Iris pigment epithelial cell (primary cell): Measurements from ENCODE around the gene CFL1.
"Not testable (repeated sequence)": the region's sequence is repeated elsewhere in the genome, so short reads cannot be mapped to it uniquely, and the experiment has no call there.

ENCODE experiments used
- DNase-seq: peaks from one replicate; pipeline ENCODE4 v3.0.0-alpha.2; 2011; ENCODE audit warnings: low read depth

CFL1 gene

DNA sequence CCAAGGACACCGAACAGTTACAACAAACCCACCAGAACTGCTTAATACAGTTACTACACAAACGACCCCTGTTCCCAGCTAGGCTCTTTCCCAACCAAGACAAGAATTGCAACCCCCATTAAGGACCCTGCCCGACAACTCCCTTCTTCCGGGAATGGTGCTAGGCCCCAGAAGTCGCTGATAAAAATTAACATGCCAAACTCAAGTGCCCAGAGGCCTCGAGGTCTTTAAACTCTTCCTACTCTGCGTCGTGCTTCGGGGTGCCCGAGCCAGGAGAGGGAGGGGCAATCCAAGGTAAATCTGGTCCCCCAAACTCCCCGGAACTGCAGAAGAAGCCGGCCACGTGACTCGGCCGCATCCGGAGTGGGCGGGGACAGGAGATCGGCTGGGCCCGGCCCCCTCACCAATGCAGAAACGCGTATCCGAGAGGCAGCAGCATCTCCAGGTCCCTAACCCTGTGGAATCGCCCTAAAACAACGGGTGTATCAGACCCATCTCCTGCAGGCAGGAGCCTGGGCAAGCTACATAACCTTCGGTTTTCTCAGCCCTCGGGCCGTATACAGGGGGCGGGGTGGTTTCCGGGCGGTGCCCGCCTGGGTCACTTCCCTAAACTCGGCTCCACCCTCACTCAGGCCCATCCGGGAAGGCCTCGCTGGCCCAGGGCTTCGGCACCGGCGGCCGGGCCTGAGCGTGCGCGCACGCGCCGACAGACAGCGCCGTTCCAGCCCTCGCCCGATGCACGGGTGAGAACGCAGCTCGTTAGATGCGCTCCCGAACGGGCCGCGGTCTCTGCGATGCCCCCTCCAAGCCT, 1.1 kb downstream of the CFL1 start:
- peak; percentile 66 for DNase-seq

DNA sequence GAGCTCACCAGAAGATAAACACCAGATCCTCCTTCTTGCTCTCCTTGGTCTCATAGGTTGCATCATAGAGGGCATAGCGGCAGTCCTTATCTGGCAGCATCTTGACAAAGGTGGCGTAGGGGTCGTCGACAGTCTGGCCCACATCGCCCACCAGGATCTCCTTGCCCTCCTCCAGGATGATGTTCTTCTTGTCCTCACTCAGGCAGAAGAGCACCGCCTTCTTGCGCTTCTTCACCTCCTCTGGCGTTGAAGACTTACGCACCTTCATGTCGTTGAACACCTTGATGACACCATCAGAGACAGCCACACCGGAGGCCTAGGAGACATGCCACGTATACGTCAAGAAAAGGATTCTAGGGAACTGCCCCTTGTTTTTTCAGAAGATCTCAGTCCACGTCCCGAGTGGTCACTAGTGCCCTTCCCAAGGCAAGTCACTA, 2.0 kb downstream of the CFL1 start:
- DNase-seq, result no peak

DNA sequence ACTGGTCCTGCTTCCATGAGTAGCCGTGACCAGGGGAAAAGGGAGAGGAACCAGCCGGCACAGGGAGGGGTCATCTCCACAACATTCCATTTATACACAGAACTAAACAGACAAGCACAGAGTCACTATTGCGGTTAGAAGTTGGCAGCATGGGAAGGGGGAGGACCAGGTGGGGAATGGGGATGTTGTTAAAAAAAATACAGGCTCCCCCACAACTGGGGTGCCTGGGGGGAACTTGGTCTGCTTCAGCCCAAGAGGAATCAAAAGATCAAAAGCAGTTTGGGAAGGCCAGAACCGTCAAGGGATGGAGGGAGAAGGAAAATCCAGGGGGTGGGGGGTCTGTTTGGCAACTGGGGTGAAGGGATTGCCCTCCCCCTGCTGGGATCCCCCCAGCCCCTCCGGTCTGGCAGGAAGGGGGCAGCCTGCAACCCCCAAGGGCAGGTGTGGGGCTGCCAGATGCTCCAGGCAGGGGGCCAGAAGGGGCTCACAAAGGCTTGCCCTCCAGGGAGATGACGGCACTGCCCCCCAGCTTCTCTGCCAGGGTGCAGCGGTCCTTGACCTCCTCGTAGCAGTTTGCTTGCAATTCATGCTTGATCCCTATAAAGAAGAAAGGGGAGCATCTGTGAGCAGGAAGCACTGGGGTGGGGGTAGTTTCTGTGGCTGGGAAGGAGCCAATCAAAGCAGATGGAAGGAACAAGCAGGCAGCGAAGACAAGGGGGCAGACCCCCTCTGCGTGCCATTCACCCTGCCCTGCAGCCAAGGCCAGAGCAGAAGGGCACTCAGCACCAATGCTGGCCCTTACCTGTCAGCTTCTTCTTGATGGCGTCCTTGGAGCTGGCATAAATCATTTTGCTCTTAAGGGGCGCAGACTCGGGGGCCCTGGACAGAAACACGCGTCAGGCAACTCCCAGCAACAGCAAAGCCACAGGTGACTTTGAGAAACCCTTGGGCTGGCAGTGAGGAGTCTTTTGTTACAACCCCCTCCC, 2.8 kb downstream of the CFL1 start:
- no peak for DNase-seq

DNA sequence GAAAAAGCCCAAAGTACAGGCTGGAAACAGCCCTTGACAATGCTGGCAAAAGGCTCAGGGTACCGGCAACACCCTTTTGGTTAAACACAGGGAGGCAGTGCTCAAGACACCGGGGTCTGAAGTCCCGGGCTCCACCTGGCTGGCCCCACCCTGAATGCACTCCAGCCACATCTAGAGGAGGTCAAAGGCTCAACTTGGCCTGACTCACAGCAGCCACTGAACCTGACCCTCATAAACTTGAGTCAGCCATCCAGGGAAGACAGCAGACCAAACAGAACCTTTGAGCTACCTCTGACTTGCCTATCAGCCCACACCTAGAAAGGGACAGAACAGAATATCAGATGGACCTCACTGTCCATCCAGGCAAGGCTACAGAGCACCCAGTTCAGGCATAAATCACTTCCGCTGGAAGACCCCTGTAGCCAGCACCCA, 3.8 kb downstream of the CFL1 start:
- DNase-seq, result no peak

DNA sequence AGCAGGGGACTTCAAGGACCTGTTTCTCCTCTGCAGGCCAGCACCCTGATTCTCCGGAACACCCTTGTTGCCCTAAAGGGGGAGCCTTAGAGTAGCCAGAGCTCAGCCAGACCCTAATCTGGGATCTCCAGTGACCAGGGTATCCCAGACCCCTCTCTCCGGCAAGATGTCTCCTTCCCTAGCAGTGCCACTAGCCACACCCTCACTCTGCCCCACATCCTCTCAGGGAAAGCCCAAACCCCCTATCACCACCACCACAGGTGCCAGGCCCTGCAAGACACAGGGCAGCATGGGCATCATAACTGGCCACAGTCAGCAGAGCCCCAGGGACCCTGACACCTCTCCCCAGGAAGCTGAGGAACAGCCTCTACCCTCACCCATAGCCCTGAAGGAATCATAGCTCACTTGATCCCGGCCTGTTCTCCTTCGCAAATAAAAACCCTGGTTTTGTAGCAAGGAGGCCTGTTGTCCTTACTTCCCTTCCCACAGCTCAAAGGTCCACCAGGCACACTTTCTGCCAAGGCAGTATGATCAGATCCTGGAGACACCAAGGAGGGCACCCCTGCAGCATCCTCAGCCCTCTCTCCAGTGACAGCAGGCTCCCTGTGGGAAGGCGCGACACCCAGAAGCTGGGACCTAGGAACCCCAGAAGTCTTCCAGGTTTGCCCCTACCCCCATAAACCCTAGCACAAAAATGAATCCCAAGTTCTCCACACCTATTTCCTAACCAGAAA, 4.6 kb downstream of the CFL1 start:
- no peak for DNase-seq

DNA sequence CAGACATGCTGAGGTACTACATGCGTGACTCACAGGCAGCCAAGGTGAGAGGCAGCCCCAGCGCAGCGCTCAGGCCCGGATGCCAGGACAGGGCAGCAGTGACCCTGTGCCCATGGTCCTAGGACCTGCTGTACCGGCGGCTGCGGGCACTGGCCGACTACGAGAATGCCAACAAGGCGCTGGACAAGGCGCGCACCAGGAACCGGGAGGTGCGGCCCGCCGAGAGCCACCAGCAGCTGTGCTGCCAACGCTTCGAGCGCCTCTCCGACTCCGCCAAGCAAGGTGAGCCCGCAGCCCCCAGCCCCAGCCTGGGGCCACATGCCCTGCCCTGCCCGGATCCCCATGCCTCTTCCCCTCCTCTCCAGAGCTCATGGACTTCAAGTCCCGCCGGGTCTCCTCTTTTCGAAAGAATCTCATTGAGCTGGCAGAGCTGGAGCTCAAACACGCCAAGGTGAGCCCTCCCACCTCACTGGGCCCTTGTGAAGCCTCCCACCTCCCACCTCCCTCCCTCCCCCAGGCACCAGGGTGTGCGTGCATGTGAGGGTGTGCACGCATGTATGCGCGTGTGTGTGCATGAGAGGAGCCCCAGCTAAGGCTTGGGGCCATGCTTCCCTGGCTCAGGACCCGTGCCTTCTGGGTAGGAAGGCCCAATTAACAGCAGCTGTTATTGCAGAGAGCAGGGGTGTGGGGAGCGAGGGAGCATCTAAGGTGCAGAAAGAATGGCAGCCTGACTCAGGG, 5.3 kb downstream of the CFL1 start:
- DNase-seq, result no peak

DNA sequence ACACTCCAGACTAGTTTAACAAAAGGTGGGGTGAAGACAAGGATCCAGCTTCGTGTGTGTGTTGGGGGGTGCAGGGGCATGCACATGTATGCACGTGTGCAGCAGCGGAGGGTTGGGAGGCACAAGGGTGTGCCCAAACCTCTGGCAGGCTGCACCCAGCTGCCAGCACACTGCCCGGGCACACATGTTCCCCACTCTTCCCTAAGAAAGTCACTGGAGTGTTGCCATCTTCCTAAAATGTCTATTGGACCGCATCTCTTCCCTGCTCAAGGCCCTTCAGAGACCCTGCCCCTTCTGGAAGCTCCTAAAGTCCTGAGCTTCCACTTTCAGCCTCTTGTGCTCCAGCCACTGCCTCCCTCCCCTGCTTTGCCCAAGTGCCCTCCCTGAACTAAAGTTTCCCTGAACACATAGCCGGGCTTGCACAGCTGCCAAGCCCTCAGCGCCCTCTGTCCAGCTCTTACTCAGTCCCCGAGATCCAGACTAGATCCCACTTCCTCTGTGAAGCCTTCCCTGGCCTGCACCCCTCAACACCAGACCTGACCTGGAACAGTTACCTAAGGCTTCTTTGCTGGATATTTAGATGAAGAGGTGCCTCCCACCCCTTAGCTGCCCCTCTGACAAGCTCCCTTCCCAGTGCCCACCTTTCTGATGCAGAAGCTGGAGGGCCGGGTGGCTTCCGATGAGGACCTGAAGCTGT, 6.0 kb downstream of the CFL1 start:
- DNase-seq, result no peak

DNA sequence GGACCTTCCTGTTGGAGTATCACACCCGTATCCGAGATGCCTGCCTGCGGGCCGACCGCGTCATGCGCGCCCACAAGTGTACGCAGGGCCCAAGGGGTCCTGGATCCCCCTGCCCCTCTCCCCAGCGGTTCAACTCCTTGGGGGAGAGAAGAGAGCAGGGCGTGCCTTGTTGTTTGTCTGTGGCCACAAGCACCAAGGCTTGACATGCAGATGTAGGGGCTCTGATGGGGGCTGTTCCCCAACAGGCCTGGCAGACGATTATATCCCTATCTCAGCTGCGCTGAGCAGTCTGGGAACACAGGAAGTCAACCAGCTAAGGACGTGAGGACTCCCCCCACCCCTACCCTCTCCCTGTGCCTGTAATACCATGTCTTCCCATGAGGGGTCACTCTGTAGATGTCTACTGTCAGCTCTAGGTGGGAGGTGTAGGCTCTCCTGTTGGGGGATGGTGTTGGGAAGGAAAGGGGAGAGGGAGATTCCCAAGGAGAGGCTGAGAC, 6.8 kb downstream of the CFL1 start:
- DNase-seq, result no peak

DNA sequence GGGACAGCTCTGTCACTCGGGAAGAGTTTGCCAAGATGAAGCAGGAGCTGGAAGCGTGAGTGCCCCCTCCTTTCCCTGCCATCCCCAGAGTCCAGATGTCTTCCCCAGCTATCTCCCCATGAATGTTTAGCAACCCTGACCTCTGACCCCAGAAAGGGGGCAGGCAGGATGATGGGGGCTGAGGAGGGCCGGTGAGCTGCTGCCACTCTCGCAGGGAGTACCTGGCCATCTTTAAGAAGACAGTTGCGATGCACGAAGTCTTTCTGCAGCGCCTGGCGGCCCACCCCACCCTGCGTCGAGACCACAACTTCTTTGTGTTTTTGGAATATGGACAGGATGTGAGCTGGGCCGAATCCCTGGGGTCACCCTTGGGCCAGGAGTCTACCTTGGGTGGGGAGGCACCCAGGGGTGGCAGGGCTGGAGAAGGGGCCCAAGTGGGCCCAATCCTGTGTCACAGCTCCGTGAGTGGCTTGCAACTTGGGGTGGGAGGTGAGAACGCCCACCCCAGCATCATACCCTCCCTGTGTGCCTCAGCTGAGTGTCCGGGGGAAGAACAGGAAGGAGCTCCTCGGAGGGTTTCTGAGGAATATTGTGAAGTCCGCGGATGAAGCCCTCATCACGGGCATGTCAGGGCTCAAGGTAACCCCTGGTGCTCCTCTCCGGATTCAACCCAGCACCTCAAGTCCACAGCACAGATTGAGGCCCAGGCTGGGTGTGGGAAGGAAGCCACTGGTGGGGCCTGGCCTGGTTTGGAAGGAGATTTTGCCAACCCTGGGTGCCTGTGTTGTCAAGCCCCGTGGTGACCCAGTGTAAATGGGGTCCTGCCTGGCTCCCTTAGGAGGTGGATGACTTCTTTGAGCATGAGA, 7.5 kb downstream of the CFL1 start:
- DNase-seq, result no peak

DNA sequence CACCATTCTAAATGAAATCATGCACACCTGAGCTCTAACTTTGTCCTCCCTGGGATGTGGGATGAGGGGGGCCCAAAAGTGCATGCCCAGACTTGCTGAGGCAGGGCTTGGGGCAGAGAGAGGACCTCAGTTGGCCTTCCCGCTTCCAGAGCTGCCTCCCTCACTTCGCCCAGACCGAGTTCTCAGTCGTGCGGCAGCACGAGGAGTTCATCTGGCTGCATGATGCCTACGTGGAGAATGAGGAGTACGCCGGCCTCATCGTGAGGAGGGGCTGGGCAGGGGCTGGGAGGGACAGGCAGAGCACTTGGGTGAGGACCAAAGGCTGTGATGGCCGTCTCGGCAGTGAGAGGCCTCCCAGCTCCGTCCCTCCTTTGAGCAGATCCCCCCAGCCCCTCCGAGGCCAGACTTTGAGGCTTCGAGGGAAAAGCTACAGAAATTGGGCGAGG, 8.2 kb downstream of the CFL1 start:
- DNase-seq, result no peak

DNA sequence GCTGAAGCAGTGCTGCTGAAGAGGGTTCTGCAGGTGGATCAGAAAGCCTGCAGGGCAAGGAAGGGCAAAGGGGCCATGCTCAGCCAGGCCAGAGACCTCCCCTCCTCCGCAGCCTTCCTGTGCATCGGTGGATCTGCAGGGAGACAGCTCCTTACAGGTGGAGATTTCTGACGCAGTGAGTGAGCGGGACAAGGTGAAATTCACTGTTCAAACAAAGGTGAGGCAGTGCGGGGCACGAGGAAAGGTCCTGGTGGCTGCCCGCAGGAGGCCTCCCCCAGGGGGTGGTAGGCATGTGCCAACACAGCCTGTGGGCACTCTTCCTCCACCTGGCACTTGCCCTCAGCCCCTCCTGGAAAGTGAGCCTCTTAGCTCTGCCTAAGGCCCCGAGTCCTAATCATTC, 8.6 kb downstream of the CFL1 start:
- no peak for DNase-seq

DNA sequence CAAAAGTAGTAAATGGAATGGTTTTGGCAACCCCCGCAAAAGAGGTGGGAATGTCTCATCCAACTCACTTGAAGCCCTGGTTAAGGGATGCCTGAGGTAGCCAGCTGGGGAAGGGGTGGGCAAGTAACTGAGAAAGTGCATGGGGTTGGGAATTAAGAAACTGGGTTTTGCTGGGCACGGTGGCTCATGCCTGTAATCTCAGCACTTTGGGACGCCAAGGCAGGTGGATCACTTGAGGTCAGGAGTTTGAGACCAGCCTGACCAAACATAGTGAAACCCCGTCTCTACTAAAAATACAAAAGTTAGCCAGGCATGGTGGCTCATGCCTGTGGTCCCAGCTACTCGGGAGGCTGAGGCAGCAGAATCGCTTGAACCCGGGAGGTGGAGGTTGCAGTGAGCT, 9.3 kb downstream of the CFL1 start:
- not testable (repeated sequence) for DNase-seq

DNA sequence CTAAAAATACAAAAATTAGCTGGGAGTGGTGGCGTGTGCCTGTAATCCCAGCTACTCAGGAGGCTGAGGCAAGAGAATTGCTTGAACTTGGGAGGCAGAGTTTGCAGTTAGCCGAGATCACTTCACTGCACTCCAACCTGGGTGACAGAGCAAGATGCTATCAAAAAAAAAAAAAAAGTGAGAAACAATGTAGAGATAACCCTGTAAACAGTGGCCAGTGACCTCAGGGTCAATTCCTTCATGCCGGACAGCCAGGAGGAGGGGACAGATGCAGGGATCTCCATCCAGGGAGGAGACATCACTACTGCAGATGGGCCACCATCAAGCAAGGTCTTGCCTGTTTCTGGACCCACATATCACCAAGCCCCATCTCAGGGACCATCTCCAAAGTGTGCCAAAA, 10.2 kb downstream of the CFL1 start:
- no peak for DNase-seq

DNA sequence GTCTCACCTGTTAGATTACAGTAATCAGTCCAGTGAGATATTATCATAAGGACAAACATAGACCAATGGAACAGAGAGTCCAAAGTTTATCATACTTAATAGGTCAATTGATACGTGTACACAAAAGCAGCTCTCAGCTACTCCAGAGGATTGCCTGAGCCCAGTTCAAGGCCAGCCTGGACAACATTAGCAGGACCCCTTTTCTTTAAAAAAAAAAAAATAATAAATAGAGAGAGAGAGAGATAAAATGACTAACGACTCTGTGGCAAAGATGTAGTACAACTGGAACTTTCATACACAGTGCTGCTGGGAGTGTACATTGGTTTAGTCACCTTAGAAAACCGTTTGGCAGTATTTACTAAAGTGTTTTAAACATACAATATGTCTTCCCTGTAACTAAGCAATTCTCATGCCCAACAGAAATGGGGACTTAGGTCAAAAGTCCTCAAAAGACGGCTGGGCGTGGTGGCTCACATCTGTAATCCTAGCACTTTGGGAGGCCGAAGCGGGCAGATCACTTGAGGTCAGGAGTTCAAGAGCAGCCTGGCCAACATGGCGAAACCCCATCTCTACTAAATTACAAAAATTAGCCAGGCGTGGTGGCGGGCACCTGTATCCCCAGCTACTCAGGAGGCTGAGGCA, 13.6 kb downstream of the CFL1 start:
- no peak for DNase-seq

DNA sequence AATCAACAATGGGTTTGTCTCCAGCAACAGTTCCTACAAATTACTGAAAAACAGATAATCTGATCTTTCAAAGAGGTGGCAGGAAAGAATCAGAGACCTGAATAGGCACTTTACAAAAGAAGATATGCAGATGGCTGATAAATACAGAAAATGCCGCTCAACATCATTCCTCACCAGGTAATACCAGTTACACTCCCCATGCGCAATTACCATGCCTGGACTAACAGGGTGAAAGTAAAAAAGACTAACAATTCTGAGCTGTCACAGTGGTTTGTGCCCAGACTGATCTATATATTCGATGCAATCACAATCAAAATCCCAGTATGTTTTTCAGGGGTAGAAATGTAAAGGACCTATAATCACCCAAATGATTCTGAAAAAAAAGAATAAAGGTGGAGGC, 14.2 kb downstream of the CFL1 start:
- no peak for DNase-seq

DNA sequence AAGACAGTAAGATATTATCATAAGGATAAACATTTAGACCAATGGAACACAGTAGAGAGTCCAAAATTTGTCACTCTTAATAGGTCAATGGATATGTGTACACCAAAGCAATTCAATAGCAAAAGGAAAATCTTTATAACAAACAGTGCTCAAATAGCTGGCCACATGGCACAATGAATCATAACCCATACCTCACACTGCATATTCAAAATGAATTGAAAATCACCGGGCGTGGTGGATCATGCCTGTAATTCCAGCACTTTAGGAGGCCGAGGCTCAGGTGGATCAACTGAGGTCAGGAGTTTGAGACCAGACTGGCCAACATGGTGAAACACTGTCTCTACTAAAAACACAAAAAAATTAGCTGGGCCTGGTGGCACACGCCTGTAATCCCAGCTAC, 15.8 kb downstream of the CFL1 start:
- no peak for DNase-seq

DNA sequence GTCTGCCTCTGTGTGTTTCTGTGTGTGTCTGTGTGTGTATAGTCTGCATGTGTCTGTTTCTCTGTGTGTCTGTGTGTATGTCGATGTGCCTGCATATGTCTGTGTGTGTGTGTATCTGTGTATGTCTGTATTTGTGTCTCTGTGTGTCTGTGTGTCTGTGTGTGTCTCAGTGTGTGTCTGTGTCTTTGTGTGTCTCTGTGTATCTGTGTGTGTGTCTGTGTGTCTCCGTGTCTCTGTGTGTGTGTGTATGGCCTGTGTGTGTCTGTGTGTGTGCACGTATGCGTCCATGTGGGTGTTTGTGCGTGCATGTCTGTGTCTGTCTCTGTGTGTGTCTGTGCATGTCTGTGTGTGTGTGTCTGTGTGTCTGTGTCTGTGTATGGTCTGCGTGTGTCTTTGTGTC, 23.8 kb downstream of the CFL1 start:
- no peak for DNase-seq

DNA sequence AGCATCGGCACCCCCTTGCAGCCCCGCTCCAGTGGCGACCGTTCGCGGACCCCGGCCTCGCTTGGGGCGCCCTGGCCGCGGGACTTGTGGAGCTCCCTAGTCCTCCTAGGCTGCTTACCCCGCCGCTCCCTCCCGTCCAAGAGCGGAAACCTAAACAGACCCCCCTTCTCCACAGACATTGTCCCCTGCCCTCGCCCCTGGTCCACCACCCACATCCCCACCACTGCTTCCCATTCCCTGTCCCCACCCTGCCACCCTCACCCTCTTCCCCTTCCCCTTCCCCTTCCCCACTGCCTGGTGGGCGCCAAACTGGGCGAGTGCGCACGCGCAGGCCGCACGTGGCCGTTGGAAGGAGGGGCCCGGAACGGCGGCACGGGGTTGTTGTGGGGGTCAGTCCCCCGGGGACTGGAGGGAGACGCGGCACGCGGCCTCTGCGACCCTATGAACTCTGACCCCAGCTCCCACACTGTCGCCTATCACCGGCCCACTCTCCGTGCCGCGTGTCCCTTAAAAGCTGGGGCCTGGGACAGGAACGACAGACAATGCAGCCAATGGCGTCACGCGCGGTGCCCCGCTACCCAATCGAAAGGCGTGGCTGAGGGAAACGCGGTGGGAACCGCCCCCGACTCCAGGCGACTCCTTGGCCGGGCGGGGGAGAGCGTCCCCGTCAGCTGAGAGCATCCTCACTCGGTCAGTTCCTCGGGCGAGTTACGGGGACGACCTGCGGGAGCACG, 24.5 kb downstream of the CFL1 start, which contains the start of gene SNX32:
SNX32 (plus strand) TSS at position 667 of the 734 bp plus-strand sequence. CDS start 103 bp downstream, outside the sequence.
- peak; percentile 90 for DNase-seq
